ENCODE data around the gene MTERF4. TPM values are rescaled to one million over a fixed set of nuclear protein-coding genes. Genes with fewer than 3 reads are reported as not detected.

Gene MTERF4
- total RNA-seq, 1 donor from 2014 or later: 35.4 TPM

DNA sequence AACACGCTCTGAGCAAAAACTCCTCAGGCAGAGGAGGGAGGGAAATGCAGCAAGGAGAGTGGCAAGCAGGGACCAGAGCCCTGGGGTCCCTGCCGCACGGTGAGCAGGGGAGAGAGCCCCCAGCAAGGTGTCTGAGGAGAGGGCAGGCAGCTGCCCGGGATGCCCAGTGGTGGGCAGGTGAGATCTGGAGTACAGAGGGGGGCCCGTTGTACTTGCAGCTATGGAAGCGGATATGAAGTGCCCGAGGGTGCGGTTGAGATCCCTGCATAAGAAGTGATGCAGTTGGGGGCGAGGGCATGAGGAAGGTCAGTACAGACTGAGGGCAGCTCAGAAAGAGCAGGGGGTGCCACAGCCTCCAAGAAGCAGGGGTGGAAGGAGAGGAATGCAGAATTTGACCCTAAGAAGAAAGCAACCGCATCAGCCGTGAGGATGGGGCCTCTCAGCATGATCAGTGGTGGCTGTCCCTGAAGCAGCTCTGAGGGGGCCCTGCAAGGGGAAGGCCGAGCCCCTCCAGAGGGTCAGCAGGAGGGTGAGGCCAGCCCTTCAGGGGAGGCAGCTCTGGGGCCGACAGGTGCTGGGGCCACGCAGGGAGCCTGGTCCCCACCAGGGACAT, 29.4 kb downstream of the MTERF4 start:
- no peak overlapping the region for H3K4me3 Mint-ChIP-seq (ENCODE audit: low read depth)

DNA sequence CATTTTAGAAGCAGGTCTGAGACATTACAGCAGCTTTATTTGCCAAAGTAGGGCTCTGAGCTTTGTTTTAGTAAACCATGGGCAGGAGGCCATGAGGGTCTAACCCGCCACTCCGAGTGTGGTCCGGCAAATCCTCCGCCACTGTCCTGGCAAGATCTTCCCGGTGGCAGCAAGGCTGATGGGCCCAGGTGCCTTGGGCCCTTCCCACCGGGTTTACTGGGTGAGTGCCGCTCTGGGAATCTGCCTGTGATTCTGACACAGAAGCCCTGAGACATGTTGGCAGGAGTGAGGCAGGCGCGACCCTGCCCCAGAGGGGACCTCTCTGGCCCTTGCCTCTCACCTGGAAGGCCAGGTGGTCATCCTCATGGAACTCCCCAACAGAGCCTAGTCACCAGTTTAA, 29.9 kb downstream of the MTERF4 start:
- H3K9me3 Mint-ChIP-seq: no peaks in the 10 kb centered on the region
- DNase-seq (ENCODE audit: low spot score): no peak
- peaks cover 11% of the 10 kb centered on the region for H3K36me3 Mint-ChIP-seq (ENCODE audit: low read depth)
- H3K27me3 Mint-ChIP-seq (ENCODE audit: low read depth): no peaks in the 10 kb centered on the region
- intact Hi-C loops (cut with micrococcal nuclease): no loop called here
- no peak overlapping the region for H3K27ac Mint-ChIP-seq
- H3K4me1 Mint-ChIP-seq (ENCODE audit: low read depth): no peaks in the 10 kb centered on the region
- no peak overlapping the region for H3K4me3 Mint-ChIP-seq (ENCODE audit: low read depth)

More for the DNA sequence above, 29.4 kb downstream of the MTERF4 start:
- no peak overlapping the region for H3K27ac Mint-ChIP-seq
- DNase-seq (ENCODE audit: low spot score): no peak
- intact Hi-C loops (cut with micrococcal nuclease): no loop called here
- H3K36me3 Mint-ChIP-seq (ENCODE audit: low read depth): peaks cover 11% of the 10 kb centered on the region
- H3K9me3 Mint-ChIP-seq: no peaks in the 10 kb centered on the region
- H3K4me1 Mint-ChIP-seq (ENCODE audit: low read depth): no peaks in the 10 kb centered on the region
- H3K27me3 Mint-ChIP-seq (ENCODE audit: low read depth): no peaks in the 10 kb centered on the region

DNA sequence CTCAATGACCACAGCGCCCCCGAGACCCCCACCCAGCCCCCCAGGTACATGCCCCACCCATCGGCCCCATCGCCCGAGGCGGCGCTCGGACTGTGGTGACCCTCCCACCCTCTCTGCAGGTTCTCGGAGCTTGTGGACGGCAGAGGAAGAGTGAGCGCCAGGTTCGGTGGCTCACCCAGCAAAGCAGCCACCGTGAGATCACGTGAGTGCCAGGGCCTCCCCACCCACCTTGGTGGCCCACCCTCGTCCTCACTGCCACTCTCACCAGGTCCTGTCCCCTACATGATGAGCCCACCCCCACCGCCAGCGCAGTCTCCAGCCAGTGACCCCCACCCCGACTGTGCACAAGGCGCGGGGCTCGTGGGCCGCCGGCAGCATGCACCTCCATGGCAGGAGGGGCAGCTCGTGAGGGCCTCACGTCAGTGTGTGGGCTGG, 30.4 kb downstream of the MTERF4 start:
- intact Hi-C loops (cut with micrococcal nuclease): no loop called here
- no peak overlapping the region for H3K27ac Mint-ChIP-seq
- DNase-seq (ENCODE audit: low spot score): no peak
- H3K27me3 Mint-ChIP-seq (ENCODE audit: low read depth): no peaks in the 10 kb centered on the region
- H3K36me3 Mint-ChIP-seq (ENCODE audit: low read depth): peaks cover 11% of the 10 kb centered on the region
- H3K4me3 Mint-ChIP-seq (ENCODE audit: low read depth): no peak overlapping the region
- no peaks in the 10 kb centered on the region for H3K4me1 Mint-ChIP-seq (ENCODE audit: low read depth)
- no peaks in the 10 kb centered on the region for H3K9me3 Mint-ChIP-seq

DNA sequence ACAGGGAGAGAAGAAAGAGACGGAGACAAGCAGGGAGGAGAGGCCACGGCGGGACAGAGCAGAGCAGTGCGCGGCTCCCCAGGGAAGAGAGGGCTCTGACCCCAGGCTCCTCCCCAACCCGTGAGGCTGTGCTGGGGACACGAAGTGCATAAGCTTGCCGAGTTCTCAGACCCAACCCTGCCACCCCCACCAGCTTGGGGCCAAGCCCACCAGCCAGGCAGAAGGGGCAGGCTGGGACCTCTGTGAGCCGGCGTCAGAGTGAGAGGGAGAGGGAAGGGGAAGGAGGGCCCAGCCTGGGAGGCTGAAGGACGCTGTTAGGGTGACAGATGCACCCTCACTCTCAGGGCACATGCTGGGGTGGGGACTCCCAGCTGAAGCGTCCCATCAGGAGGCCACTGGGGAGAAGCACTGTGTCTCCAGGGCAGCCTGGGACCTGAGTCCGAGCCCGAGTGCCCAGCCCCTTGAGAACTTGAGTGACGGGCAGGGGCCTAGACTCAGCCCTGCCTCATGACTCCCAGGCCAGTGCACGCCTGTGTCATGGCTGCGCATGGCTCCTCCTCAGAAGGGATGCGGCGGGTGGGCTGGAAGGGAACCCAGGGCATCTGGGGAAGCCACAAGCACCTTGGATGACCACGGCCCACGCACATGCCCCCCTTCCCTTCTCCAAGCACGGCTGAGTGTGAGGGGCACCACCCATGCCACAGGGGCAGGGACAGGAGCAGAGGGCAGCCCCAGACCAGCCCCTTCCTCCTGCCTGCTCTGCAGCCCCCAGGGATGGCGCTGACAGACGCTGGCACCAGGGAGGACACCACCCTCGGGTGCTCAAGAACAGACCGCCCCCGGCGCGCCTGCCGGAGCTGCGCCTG, 31.0 kb downstream of the MTERF4 start:
- no peaks in the 10 kb centered on the region for H3K4me1 Mint-ChIP-seq (ENCODE audit: low read depth)
- no peaks in the 10 kb centered on the region for H3K27me3 Mint-ChIP-seq (ENCODE audit: low read depth)
- H3K36me3 Mint-ChIP-seq (ENCODE audit: low read depth): peaks cover 11% of the 10 kb centered on the region
- H3K27ac Mint-ChIP-seq: no peak overlapping the region
- no peak for DNase-seq (ENCODE audit: low spot score)
- no peaks in the 10 kb centered on the region for H3K9me3 Mint-ChIP-seq
- H3K4me3 Mint-ChIP-seq (ENCODE audit: low read depth): no peak overlapping the region
- intact Hi-C loops (cut with micrococcal nuclease): no loop called here

DNA sequence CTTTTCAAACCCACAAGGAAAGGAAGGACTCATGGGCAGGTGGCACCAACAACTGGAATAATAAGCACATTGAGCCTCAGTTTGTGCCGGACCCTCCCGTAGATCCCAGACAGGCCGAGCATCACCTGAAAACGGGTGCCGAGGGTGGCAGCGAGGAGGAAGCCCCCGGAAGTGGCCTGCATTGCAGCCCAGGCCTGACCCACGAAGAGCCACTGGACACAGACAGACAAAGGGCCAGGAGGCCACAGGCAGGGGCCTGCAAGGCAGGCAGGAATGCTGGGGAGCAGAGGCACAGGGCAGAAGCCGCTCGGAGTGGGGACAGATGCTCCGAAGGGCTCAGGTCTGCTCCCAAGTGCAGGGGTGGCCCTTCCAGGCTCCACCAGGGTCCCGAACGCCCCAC, 31.7 kb downstream of the MTERF4 start:
- no peak overlapping the region for H3K27ac Mint-ChIP-seq
- no peaks in the 10 kb centered on the region for H3K4me1 Mint-ChIP-seq (ENCODE audit: low read depth)
- H3K27me3 Mint-ChIP-seq (ENCODE audit: low read depth): no peaks in the 10 kb centered on the region
- no peaks in the 10 kb centered on the region for H3K9me3 Mint-ChIP-seq
- DNase-seq (ENCODE audit: low spot score): no peak
- intact Hi-C loops (cut with micrococcal nuclease): no loop called here
- peaks cover 8% of the 10 kb centered on the region for H3K36me3 Mint-ChIP-seq (ENCODE audit: low read depth)
- no peak overlapping the region for H3K4me3 Mint-ChIP-seq (ENCODE audit: low read depth)

DNA sequence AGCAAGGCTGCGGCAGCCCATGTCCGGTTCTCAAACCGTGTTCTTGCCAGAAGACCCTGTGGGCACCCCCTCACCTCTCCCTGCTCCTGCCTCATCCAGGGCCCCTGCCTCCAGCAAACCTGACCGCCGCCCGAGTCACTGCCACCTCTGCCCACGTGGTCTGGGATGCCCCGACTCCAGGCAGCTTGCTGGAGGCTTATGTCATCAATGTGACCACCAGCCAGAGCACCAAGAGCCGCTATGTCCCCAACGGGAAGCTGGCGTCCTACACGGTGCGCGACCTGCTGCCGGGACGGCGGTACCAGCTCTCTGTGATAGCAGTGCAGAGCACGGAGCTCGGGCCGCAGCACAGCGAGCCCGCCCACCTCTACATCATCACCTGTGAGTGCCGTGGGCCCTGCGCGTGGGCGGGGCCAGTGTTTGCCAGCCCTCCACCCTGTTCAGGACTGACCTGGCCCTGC, 32.2 kb downstream of the MTERF4 start:
- Mint-ChIP-seq H3K9me3 (no peaks in the 10 kb centered on the region), H3K4me3 (ENCODE audit: low read depth) (no peak overlapping the region), H3K27ac (no peak overlapping the region), H3K36me3 (ENCODE audit: low read depth) (peaks cover 3% of the 10 kb centered on the region), H3K4me1 (ENCODE audit: low read depth) (no peaks in the 10 kb centered on the region), H3K27me3 (ENCODE audit: low read depth) (no peaks in the 10 kb centered on the region)
- intact Hi-C loops (cut with micrococcal nuclease): no loop called here
- no peak for DNase-seq (ENCODE audit: low spot score)

DNA sequence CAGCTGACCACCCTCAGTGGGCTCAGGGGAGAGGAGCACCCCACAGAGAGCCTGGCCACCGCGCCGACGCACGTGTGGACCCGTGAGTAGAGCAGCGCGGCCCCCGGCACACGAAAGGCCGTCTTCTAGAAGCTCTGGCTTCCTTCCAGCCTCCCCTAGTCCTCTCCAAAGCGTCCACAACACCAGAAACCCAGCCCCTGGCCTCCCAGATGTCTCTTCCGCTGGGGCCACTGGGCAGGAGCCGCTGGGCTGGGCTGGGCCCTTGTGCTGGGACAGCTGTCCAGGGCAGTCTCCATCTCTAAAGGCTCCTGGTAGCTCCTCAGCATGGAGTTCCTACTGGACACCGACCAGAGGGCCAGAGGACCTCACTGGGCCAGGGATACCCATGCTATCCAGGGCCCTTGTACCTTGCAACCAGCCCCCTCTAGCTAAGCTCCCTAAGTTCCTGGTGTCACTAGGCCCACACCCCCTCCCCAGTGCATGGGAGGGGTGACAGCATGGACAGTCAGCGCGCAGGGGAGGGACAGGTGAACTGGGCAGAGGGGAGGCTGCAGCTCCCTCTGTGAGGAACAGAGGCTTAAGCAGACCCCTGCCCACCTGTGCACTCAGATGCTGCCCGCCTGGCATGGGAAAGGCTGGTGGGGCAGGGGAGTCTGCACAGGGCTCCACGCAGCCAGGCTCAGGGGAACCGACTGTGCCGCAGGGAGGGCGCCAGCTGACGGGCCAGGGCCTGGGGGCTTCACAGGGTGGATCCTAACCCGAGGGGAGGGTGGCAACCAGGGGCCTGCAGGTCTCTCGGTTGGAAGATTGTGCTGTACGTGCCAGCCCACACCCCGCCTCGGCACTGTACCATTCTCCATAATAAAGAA, 32.9 kb downstream of the MTERF4 start:
- Mint-ChIP-seq H3K27me3 (ENCODE audit: low read depth) (no peaks in the 10 kb centered on the region), H3K4me3 (ENCODE audit: low read depth) (no peak overlapping the region), H3K36me3 (ENCODE audit: low read depth) (no peaks in the 10 kb centered on the region), H3K9me3 (no peaks in the 10 kb centered on the region), H3K4me1 (ENCODE audit: low read depth) (no peaks in the 10 kb centered on the region), H3K27ac (no peak overlapping the region)
- intact Hi-C loops (cut with micrococcal nuclease): no loop called here
- no peak for DNase-seq (ENCODE audit: low spot score)

DNA sequence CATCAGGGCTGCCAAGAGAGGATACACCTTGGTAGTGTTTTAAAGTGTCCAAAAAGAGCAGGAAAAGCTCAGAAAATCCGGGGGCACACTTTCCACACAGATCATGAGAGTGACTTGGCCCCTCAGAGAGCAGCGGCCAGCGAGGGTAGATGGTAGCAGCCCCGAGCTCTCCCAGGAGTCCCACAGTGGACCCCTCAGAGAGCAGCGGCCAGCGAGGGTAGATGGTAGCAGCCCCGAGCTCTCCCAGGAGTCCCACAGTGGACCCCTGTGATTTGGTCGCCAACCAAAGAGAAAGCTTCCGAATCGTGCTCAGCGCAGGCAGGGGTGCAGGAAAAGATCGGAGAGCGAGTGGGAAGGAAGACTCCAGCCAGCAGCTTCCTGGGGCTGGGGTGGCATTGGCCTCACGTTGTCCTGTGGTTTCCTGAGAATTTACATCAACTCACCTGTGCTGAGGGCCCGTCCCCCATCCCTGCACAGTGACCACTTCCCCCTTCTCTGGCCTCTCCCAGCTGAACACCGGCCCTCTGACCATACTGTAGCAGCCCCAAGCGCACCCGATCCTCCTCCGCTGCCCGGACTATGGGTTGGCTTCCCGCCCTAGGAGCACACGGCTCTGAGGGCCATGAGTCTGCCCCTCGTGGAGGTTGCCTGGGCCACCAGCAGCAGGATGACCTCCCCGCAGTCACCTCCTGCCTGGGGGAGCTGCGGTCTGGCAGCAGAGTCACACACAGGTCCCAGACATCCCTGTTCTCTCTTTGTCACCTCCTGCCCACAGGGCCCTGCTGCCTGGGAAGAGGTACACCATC, 33.7 kb downstream of the MTERF4 start:
- Mint-ChIP-seq H3K27me3 (ENCODE audit: low read depth) (no peaks in the 10 kb centered on the region), H3K4me1 (ENCODE audit: low read depth) (no peaks in the 10 kb centered on the region), H3K27ac (no peak overlapping the region), H3K4me3 (ENCODE audit: low read depth) (no peak overlapping the region), H3K36me3 (ENCODE audit: low read depth) (no peaks in the 10 kb centered on the region), H3K9me3 (no peaks in the 10 kb centered on the region)
- no peak for DNase-seq (ENCODE audit: low spot score)
- intact Hi-C loops (cut with micrococcal nuclease): no loop called here

DNA sequence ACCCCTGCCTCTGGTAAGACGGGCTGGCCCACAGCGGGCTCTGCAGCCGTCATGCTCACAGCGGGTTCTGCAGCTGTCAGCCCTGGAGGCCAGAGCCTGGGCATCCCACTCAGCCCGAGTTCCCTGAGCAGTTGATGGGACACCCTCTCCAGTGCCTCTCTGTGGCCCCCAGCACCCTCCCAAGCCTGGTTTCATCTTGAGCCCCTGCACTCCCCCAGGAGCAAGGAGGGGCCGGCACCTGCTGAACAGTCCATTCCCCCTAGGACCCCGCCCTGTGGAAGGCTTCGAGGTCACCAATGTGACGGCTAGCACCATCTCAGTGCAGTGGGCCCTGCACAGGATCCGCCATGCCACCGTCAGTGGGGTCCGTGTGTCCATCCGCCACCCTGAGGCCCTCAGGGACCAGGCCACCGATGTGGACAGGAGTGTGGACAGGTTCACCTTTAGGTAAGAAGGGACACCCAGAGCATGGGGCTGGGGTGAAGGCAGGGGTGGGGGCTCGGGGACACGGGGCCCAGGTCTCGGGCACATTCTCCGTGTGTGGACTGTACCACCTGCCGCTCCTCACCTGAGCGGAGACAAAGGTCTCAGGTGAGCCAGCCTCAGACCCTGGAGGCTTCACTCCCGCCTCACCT, 34.5 kb downstream of the MTERF4 start:
- Mint-ChIP-seq H3K36me3 (ENCODE audit: low read depth) (no peaks in the 10 kb centered on the region), H3K4me1 (ENCODE audit: low read depth) (no peaks in the 10 kb centered on the region), H3K9me3 (no peaks in the 10 kb centered on the region), H3K27me3 (ENCODE audit: low read depth) (peaks cover 2% of the 10 kb centered on the region), H3K27ac (no peak overlapping the region), H3K4me3 (ENCODE audit: low read depth) (no peak overlapping the region)
- intact Hi-C loops (cut with micrococcal nuclease): no loop called here
- DNase-seq (ENCODE audit: low spot score): no peak

DNA sequence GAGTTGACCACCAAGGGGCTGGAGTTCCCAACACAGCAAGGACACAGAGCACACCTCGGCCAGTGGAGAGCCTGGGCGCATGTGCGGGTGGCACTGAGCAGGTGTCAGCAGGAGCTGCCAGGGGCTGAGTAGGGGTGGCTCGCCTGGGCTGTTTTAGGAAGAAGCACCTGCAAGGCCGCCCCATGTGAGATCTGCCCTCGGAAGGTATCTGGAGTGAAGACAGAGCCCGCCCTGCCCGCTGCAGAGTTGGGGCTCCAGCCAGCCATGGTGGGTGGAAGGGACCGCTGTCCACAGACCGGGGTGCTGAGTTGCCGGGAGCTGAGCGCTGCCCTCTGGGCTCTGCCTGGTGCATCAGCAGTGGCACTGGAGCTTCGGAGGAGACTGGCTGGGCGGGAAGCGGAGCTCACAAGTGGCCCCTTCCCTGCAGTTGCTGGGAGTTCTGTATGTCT, 35.2 kb downstream of the MTERF4 start:
- Mint-ChIP-seq H3K4me3 (ENCODE audit: low read depth) (no peak overlapping the region), H3K36me3 (ENCODE audit: low read depth) (no peaks in the 10 kb centered on the region), H3K9me3 (no peaks in the 10 kb centered on the region), H3K4me1 (ENCODE audit: low read depth) (no peaks in the 10 kb centered on the region), H3K27me3 (ENCODE audit: low read depth) (peaks cover 2% of the 10 kb centered on the region), H3K27ac (no peak overlapping the region)
- no peak for DNase-seq (ENCODE audit: low spot score)
- intact Hi-C loops (cut with micrococcal nuclease): no loop called here

DNA sequence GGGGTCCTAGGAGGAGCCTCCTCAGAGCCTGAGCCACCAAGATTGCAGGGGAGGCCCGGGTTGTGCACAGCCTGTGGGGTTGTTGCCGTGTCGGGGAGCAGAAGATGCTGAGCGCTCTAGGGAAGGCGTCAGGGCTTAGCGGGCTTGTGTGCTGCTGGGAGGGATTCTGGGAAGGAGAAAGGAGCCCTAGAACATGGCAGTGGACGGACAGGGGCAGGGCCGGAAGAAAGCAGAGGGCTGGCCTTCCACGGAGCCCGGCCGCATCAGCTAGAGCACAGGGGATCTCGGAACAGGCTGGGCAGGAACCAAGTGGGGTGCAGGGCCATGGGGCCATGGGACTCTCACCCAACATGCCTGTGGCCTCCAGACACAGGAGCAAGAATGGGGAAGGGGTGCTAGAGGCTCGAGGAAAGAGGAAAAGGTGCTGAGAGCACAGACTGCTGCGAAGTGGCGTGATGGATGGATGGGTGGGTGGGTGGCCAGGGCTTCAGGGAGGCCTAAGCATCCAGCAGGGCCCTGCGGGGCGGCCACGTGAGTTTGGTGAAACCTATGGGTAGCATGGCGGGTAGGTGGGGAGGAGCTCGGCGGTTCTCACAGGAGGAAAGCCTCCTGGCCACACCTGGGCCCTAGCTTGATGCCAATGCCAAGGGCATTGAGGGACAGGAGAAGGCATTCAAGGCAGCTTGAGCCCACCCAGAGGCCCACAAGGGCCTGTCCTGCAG, 35.8 kb downstream of the MTERF4 start:
- intact Hi-C loops (cut with micrococcal nuclease): no loop called here
- Mint-ChIP-seq H3K9me3 (no peaks in the 10 kb centered on the region), H3K27me3 (ENCODE audit: low read depth) (peaks cover 2% of the 10 kb centered on the region), H3K4me1 (ENCODE audit: low read depth) (no peaks in the 10 kb centered on the region), H3K36me3 (ENCODE audit: low read depth) (no peaks in the 10 kb centered on the region), H3K4me3 (ENCODE audit: low read depth) (no peak overlapping the region), H3K27ac (no peak overlapping the region)
- no peak for DNase-seq (ENCODE audit: low spot score)
